Stimulated activated CD8-positive, alpha-beta memory T cell treated with anti-CD3 and anti-CD28 coated beads, Interleukin-15, amount 100 ng/mL, for 24 hours (primary cell): ENCODE measurements around the gene CARD6.
"Not testable (repeated sequence)": the region's sequence is repeated elsewhere in the genome, so short reads cannot be mapped to it uniquely, and the experiment has no call there.

Source experiments
- DNase-seq: peaks from one replicate; pipeline ENCODE4 v3.0.0-alpha.2; 2020; ENCODE audit warnings: low read depth

The CARD6 gene

DNA sequence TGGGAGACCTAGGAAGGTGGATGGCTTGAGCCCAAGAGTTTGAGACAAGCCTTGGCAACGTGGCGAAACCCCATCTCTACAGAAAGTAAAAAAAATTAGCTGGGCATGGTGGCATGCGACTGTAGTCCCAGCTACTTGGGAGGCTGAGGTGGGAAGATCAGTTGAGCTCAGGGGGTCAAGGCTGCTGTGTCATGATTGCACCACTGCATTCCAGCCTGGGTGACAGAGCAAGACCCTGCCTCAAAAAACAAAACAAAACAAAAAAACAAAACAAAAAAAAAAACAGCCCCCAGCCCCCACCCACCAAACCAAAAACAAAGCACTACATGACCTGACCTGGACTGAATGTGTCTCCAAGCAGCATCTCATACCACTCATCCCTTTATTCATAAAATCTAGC, 34.8 kb downstream of the CARD6 start:
- DNase-seq = no peak

GRCh38 chr5:40877371-40877988, 36.3 kb downstream of the CARD6 start:
- no peak for DNase-seq

DNA sequence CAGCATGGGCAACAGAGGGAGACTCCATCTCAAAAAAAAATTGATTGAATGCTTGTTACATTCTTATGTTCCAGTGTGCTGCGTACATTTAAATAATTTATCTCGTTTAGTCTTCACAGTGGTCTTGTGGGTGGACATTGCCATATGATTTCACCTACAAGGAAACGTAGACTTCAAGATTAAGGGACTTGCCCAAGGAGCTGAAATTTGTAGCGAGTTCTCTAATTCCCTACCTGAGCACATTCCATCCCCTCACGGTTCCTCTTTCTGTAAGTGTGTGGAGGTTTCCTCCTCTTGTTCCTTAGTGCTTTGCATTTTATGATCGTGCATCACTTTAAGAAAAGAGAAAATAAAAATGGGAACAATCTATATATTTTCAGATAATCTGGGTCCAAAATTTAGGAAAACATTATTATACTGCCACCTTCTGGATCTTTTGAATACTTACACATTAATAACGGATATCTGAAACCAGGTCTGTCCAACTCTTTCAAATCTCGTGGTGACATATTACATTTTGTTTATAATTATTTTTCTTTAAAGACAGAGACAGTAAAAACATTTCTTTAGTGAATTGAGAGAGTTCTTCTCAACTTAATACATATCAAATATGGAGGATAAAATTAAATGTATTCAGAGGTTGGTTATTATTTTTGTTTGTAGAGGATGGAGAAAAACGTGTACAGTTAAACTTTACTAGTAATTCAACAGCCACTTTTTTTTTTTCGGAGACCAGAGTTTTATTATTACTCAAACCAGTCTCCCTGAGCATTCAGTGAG, 38.2 kb downstream of the CARD6 start:
- no peak for DNase-seq

GRCh38 chr5:40882291-40882690, 41.1 kb downstream of the CARD6 start:
- no peak for DNase-seq

GRCh38 chr5:40883051-40883450, 41.9 kb downstream of the CARD6 start:
- DNase-seq = not testable (repeated sequence)

DNA sequence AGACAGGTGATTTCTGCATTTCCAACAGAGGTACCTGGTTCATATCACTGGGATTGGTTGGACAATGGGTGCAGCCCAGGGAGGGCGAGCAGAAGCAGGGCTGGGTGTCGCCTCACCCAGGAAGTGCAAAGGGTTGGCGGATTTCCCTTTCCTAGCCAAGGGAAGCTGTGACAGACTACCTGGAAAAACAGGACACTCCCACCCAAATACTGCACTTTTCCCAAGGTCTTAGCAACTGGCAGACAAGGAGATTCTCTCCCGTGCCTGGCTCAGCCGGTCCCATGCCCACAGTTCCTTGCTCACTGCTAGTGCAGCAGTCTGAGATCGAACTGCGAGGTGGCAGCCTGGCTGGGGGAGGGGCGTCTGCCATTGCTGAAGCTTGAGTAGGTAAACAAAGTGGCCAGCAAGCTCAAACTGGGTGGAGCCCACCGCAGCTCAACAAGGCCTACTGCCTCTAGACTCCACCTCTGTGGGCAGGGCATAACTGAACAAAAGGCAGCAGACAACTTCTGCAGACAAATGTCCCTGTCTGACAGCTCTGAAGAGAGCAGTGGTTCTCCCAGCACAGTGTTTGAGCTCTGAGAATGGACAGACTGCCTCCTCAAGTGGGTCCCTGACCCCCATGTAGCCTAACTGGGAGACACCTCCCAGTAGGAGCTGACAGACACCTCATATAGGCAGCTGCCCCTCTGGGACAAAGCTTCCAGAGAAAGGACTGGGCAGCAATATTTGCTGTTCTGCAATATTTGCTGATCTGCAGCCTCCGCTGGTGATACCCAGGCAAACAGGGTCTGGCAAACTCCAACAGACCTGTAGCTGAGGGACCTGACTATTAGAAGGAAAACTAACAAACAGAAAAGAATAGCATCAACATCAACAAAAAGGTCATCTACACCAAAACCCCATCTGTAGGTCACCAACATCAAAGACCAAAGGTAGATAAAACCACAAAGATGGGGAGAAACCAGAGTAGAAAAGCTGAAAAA, 54.6 kb downstream of the CARD6 start:
- DNase-seq = not testable (repeated sequence)

- DNase-seq = no peak
Measured at GRCh38 chr5:40904205-40904993, 63.2 kb downstream of the CARD6 start.

DNA sequence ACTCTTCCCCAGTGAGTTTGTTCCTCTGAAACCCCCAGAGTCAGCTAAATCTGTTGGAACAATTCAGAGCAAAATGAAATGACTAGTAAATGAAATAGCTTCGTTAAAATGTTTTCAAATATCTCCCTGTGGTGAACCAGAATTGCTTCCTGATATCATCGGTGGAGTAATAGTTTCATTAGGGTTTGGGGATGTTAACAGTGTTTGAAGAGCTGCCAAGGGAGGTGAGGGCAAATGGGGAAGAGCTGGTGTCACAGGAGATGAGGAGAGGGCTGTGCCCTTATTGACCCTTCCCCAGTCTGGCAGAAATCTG, 63.8 kb downstream of the CARD6 start:
- no peak for DNase-seq

- no peak for DNase-seq
Measured at GRCh38 chr5:40906351-40906751, 65.2 kb downstream of the CARD6 start.

DNA sequence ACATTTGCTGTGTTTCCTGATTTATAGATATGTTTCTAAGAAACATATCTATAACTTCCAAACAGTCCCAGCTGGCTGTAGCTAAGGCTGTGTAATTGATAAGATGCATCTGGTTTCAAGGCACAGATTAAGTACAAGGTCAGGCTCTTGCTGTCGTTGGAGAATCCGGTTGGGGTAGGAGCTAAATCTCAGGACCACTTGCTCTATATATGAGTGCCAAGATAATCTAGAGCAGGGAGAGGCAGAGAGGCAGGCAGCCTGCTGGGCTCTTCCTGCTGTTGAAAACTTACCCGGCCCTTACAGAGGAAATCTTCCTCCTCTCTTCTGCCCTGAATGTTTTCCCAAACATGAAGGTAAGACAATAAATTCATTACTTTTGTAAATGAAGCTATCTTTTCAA, 68.1 kb downstream of the CARD6 start, which contains the start of gene C7:
Gene C7 (plus strand): TSS at position 234 of the 400 bp plus-strand sequence. CDS start 114 bp downstream, at position 348.
- no peak for DNase-seq

GRCh38 chr5:40909723-40910122, 68.6 kb downstream of the CARD6 start:
- DNase-seq = no peak
